Measurements from ENCODE around the gene C14orf180. TPM values are rescaled to one million over a fixed set of nuclear protein-coding genes. Genes with fewer than 3 reads are reported as not detected.

C14orf180 gene
- total RNA-seq, 1 experiment from 2014 or later, result not detected

DNA sequence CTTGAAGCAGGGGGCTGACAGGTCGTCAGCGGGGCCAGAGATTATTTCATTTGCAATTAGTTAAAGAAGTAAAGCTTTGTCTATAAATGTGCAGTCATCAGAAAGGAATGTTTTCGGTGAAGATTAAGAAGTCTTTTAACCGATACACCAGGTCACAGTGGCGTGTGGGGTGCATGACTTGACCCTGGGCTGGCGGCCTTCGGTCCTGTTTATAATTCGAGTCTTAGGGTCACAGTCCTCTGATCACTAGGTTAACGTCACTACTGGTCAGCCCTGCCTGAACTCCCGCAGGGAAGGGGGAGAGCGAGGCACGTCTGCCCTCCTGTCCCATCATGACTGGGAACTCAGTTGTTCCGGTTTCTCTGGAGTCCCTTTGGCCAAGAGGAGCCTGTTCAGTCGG is 5.0 kb upstream of the C14orf180 start:
- Mint-ChIP-seq H3K27me3 (ENCODE audit: low read depth) (no peaks in the 10 kb centered on the region), H3K4me1 (no peaks in the 10 kb centered on the region), H3K36me3 (no peaks in the 10 kb centered on the region), H3K4me3 (no peak overlapping the region), H3K9me3 (no peaks in the 10 kb centered on the region), H3K27ac (peak overlapping the region; percentile 76; the same call in 1 of the 2 replicates)
- ChIA-PET CTCF (interaction anchor here (0.6 to 3.2 kb wide), 3 partner anchors 11 to 488 kb away, joined by 3 to 20 read pairs (median 3); no protein-coding TSS in a partner anchor), POLR2A (no interaction called here)
- no peak for ATAC-seq
- no peak for DNase-seq (ENCODE audit: low spot score)
- TF ChIP-seq, protein P1, sequence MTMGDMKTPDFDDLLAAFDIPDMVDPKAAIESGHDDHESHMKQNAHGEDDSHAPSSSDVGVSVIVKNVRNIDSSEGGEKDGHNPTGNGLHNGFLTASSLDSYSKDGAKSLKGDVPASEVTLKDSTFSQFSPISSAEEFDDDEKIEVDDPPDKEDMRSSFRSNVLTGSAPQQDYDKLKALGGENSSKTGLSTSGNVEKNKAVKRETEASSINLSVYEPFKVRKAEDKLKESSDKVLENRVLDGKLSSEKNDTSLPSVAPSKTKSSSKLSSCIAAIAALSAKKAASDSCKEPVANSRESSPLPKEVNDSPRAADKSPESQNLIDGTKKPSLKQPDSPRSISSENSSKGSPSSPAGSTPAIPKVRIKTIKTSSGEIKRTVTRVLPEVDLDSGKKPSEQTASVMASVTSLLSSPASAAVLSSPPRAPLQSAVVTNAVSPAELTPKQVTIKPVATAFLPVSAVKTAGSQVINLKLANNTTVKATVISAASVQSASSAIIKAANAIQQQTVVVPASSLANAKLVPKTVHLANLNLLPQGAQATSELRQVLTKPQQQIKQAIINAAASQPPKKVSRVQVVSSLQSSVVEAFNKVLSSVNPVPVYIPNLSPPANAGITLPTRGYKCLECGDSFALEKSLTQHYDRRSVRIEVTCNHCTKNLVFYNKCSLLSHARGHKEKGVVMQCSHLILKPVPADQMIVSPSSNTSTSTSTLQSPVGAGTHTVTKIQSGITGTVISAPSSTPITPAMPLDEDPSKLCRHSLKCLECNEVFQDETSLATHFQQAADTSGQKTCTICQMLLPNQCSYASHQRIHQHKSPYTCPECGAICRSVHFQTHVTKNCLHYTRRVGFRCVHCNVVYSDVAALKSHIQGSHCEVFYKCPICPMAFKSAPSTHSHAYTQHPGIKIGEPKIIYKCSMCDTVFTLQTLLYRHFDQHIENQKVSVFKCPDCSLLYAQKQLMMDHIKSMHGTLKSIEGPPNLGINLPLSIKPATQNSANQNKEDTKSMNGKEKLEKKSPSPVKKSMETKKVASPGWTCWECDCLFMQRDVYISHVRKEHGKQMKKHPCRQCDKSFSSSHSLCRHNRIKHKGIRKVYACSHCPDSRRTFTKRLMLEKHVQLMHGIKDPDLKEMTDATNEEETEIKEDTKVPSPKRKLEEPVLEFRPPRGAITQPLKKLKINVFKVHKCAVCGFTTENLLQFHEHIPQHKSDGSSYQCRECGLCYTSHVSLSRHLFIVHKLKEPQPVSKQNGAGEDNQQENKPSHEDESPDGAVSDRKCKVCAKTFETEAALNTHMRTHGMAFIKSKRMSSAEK (CRISPR knock-in tag; IDR thresholded peaks at IDR 0.05; ENCODE audit: borderline replicate concordance), result no peak
- TF ChIP-seq, protein P2, sequence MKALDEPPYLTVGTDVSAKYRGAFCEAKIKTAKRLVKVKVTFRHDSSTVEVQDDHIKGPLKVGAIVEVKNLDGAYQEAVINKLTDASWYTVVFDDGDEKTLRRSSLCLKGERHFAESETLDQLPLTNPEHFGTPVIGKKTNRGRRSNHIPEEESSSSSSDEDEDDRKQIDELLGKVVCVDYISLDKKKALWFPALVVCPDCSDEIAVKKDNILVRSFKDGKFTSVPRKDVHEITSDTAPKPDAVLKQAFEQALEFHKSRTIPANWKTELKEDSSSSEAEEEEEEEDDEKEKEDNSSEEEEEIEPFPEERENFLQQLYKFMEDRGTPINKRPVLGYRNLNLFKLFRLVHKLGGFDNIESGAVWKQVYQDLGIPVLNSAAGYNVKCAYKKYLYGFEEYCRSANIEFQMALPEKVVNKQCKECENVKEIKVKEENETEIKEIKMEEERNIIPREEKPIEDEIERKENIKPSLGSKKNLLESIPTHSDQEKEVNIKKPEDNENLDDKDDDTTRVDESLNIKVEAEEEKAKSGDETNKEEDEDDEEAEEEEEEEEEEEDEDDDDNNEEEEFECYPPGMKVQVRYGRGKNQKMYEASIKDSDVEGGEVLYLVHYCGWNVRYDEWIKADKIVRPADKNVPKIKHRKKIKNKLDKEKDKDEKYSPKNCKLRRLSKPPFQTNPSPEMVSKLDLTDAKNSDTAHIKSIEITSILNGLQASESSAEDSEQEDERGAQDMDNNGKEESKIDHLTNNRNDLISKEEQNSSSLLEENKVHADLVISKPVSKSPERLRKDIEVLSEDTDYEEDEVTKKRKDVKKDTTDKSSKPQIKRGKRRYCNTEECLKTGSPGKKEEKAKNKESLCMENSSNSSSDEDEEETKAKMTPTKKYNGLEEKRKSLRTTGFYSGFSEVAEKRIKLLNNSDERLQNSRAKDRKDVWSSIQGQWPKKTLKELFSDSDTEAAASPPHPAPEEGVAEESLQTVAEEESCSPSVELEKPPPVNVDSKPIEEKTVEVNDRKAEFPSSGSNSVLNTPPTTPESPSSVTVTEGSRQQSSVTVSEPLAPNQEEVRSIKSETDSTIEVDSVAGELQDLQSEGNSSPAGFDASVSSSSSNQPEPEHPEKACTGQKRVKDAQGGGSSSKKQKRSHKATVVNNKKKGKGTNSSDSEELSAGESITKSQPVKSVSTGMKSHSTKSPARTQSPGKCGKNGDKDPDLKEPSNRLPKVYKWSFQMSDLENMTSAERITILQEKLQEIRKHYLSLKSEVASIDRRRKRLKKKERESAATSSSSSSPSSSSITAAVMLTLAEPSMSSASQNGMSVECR (CRISPR knock-in tag; IDR thresholded peaks at IDR 0.05; ENCODE audit: borderline replicate concordance), result no peak
- TF ChIP-seq, protein P3, sequence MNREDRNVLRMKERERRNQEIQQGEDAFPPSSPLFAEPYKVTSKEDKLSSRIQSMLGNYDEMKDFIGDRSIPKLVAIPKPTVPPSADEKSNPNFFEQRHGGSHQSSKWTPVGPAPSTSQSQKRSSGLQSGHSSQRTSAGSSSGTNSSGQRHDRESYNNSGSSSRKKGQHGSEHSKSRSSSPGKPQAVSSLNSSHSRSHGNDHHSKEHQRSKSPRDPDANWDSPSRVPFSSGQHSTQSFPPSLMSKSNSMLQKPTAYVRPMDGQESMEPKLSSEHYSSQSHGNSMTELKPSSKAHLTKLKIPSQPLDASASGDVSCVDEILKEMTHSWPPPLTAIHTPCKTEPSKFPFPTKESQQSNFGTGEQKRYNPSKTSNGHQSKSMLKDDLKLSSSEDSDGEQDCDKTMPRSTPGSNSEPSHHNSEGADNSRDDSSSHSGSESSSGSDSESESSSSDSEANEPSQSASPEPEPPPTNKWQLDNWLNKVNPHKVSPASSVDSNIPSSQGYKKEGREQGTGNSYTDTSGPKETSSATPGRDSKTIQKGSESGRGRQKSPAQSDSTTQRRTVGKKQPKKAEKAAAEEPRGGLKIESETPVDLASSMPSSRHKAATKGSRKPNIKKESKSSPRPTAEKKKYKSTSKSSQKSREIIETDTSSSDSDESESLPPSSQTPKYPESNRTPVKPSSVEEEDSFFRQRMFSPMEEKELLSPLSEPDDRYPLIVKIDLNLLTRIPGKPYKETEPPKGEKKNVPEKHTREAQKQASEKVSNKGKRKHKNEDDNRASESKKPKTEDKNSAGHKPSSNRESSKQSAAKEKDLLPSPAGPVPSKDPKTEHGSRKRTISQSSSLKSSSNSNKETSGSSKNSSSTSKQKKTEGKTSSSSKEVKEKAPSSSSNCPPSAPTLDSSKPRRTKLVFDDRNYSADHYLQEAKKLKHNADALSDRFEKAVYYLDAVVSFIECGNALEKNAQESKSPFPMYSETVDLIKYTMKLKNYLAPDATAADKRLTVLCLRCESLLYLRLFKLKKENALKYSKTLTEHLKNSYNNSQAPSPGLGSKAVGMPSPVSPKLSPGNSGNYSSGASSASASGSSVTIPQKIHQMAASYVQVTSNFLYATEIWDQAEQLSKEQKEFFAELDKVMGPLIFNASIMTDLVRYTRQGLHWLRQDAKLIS (CRISPR knock-in tag; IDR thresholded peaks at IDR 0.05; ENCODE audit: borderline replicate concordance), result no peak
- TF ChIP-seq FOXK1 (CRISPR knock-in tag; IDR thresholded peaks at IDR 0.05), result no peak

DNA sequence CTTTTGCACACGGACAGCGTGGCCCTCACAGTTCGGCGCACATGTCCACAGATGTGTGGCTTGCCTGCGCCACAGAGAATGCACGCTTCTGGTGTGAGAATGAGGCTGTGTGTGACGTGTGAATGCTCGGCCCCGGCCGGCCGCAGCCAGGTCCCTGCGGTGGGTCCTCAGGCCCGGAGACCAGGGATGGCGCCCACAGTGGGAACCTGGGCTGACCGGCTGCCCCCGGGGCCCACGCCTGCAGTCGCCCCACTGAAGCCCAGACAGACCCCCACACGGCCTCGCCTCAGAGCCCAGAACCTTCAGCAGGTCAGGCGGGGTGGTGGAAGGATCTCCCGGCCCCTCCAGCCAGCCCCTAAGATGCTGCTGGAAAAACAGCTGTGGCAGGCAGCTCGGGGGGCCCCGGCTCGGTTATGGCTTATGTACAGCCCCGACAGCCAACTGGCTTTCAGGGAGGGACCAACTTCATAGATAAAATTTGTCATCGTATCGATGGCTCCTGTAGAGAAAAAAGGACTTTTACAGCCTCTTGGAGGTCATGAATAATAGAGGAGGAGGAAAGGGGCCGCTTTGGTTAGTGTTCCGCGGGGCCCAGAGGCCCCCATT is 4.5 kb upstream of the C14orf180 start:
- no peak for ATAC-seq
- DNase-seq (ENCODE audit: low spot score), result no peak
- H3K27ac Mint-ChIP-seq, result no peak overlapping the region
- H3K4me1 Mint-ChIP-seq, result no peaks in the 10 kb centered on the region
- no peaks in the 10 kb centered on the region for H3K9me3 Mint-ChIP-seq
- no peak overlapping the region for H3K4me3 Mint-ChIP-seq
- ChIA-PET POLR2A (no interaction called here), CTCF (interaction anchor here (2.3 to 3.2 kb wide), 2 partner anchors 11 kb away, joined by 20 read pairs; no protein-coding TSS in a partner anchor)
- H3K27me3 Mint-ChIP-seq (ENCODE audit: low read depth), result no peaks in the 10 kb centered on the region
- H3K36me3 Mint-ChIP-seq, result no peaks in the 10 kb centered on the region
- TF ChIP-seq HMGA2 (CRISPR knock-in tag; IDR thresholded peaks at IDR 0.05), result no peak
- TF ChIP-seq, protein P4, sequence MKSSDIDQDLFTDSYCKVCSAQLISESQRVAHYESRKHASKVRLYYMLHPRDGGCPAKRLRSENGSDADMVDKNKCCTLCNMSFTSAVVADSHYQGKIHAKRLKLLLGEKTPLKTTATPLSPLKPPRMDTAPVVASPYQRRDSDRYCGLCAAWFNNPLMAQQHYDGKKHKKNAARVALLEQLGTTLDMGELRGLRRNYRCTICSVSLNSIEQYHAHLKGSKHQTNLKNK (CRISPR knock-in tag; IDR thresholded peaks at IDR 0.05), result no peak
- no peak for TF ChIP-seq ZNF671 (CRISPR knock-in tag; IDR thresholded peaks at IDR 0.05)
- no peak for TF ChIP-seq ZNF416 (CRISPR knock-in tag; IDR thresholded peaks at IDR 0.05)
- TF ChIP-seq, protein P5, sequence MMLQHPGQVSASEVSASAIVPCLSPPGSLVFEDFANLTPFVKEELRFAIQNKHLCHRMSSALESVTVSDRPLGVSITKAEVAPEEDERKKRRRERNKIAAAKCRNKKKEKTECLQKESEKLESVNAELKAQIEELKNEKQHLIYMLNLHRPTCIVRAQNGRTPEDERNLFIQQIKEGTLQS (CRISPR knock-in tag; conservative IDR thresholded peaks at IDR 0.05), result no peak
- TF ChIP-seq SMAD3 (CRISPR knock-in tag; IDR thresholded peaks at IDR 0.05; ENCODE audit: borderline replicate concordance), result no peak
- TF ChIP-seq, protein P1 (CRISPR knock-in tag; IDR thresholded peaks at IDR 0.05; ENCODE audit: borderline replicate concordance), result no peak
- TF ChIP-seq RELA (CRISPR knock-in tag; IDR thresholded peaks at IDR 0.05; ENCODE audit: borderline replicate concordance), result no peak
- no peak for TF ChIP-seq GRHL2 (CRISPR knock-in tag; IDR thresholded peaks at IDR 0.05; ENCODE audit: insufficient replicate concordance, severe bottlenecking)
- TF ChIP-seq, protein P6, sequence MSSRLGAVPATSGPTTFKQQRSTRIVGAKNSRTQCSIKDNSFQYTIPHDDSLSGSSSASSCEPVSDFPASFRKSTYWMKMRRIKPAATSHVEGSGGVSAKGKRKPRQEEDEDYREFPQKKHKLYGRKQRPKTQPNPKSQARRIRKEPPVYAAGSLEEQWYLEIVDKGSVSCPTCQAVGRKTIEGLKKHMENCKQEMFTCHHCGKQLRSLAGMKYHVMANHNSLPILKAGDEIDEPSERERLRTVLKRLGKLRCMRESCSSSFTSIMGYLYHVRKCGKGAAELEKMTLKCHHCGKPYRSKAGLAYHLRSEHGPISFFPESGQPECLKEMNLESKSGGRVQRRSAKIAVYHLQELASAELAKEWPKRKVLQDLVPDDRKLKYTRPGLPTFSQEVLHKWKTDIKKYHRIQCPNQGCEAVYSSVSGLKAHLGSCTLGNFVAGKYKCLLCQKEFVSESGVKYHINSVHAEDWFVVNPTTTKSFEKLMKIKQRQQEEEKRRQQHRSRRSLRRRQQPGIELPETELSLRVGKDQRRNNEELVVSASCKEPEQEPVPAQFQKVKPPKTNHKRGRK (CRISPR knock-in tag; IDR thresholded peaks at IDR 0.05; ENCODE audit: borderline replicate concordance), result no peak
